ENCODE data around the gene PAPPA.

DNA sequence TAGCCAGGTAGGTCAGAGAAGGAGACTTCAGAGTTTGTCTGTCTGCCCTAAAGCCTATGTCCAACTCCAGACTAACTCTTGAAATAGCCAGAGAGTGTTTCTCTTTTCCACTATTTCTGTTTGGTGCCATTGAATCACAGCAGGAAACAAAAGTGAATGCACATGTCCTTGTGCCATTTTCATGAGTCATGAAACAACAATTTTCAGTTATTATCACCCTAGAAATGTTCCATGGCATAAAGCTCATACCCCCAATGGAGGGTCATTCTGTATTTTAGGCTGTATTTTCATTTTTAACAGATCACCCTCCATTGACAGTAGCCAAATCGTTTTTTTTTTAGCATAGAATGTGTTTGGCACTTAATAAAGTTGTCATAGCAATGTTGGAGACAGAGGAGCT, 124.7 kb downstream of the PAPPA start:
- no peak for TF ChIP-seq POU2F2 (IDR thresholded peaks at IDR 0.05; ENCODE audit: low read depth, low read length)
- no peak for TF ChIP-seq POLR2A (IDR thresholded peaks at IDR 0.05; ENCODE audit: low read depth, low read length)
- no peak for TF ChIP-seq POLR2AphosphoS5 (IDR thresholded peaks at IDR 0.05; ENCODE audit: low read depth, low read length)
- no peak for TF ChIP-seq TAF1 (IDR thresholded peaks at IDR 0.05; ENCODE audit: low read depth, low read length)
- TF ChIP-seq SPI1 (IDR thresholded peaks at IDR 0.05; ENCODE audit: low read depth, low read length), result no peak
- no peak for TF ChIP-seq PAX5 (IDR thresholded peaks at IDR 0.05; ENCODE audit: insufficient read depth, low read length, severe bottlenecking)
